Spinal cord (tissue), 10 donors: ENCODE data around the gene WSCD1. TPM values are rescaled to one million over a fixed set of nuclear protein-coding genes. Genes with fewer than 3 reads are reported as not detected.

Experiments used
- DNase-seq, 6 donors: peaks; one replicate each; pipeline versions ENCODE4 v3.0.0 to v3.0.0-alpha.2; 2013 to 2015; ENCODE audit warnings: low spot score in 6 of 6, low read depth in 4 of 6
- H3K27ac ChIP-seq: one replicate; pipeline ENCODE4 v1.5.1; 2013; ENCODE audit warnings: low read depth, low read length, control low read depth
- H3K27me3 ChIP-seq: one replicate; pipeline ENCODE4 v1.6.1; 2013; ENCODE audit warnings: low read length; ENCODE audit not compliant: control insufficient read depth, insufficient read depth
- H3K36me3 ChIP-seq: one replicate; pipeline ENCODE4 v1.6.1; 2013; ENCODE audit warnings: low read length; ENCODE audit not compliant: control insufficient read depth, insufficient read depth
- H3K4me1 ChIP-seq: one replicate; pipeline ENCODE4 v1.6.1; 2013; ENCODE audit warnings: low read length; ENCODE audit not compliant: control insufficient read depth, insufficient read depth
- H3K4me3 ChIP-seq: one replicate; pipeline ENCODE4 v1.5.1; 2013; ENCODE audit warnings: low read depth, low read length, control low read depth
- H3K9me3 ChIP-seq: one replicate; pipeline ENCODE4 v1.6.1; 2013; ENCODE audit warnings: low read length; ENCODE audit not compliant: control insufficient read depth, insufficient read depth
- WGBS: methylation state at CpG from one replicate; pipeline ENCODE4 v1.1.5; 2013; ENCODE audit warnings: missing lambda C conversion rate; ENCODE audit not compliant: insufficient coverage; 5-methylcytosine and 5-hydroxymethylcytosine counted together
- polyA plus RNA-seq, 2 donors: library from polyadenylated mRNA; unstranded; fragments of 120-200 nt; gene quantifications; one replicate each; pipeline ENCODE4 v1.2.1, GENCODE V29; 2013; ENCODE audit not compliant: insufficient read length in 2 of 2
- total RNA-seq, 2 donors: library from RNA; depleted of rRNA in 1 of 2; stranded (reverse); fragments of 120-200 nt in 1 of 2; fragments of >200 nt in 1 of 2; gene quantifications; one replicate each; pipeline versions ENCODE4 v1.2.3 to v1.2.4, GENCODE V29; 2013 to 2014
- donor health status: healthy.

Gene WSCD1
- total and polyA plus RNA-seq, 4 donors = 24.1 to 69.2 (median 46.0) TPM

GRCh38 chr17:6092182-6092902 lies 22.2 kb downstream of the WSCD1 start:
- Histone ChIP-seq H3K36me3 (peaks cover 77% of the 10 kb centered on the region), H3K9me3 (no peaks in the 10 kb centered on the region), H3K4me3 (no peak overlapping the region), H3K4me1 (peaks cover 39% of the 10 kb centered on the region), H3K27ac (no peak overlapping the region), H3K27me3 (no peaks in the 10 kb centered on the region)
- 82% methylated on average over 10 of the region's 14 CpGs for WGBS
- no peak for DNase-seq

- no peak overlapping the region for H3K27ac ChIP-seq
- peaks cover 78% of the 10 kb centered on the region for H3K36me3 ChIP-seq
- H3K4me3 ChIP-seq = no peak overlapping the region
- H3K4me1 ChIP-seq = peaks cover 33% of the 10 kb centered on the region
- whole genome bisulfite sequencing = 91% methylated on average over 11 of the region's 11 CpGs
- H3K9me3 ChIP-seq = no peaks in the 10 kb centered on the region
- H3K27me3 ChIP-seq = no peaks in the 10 kb centered on the region
- no peak for DNase-seq
These were observed 22.8 kb downstream of the WSCD1 start for GRCh38 chr17:6092903-6093468.

- 89% methylated on average over 1 of the region's 1 CpG for WGBS
- H3K9me3 ChIP-seq = no peaks in the 10 kb centered on the region
- H3K4me1 ChIP-seq = peaks cover 38% of the 10 kb centered on the region
- no peak for DNase-seq
- no peaks in the 10 kb centered on the region for H3K27me3 ChIP-seq
- H3K4me3 ChIP-seq = no peak overlapping the region
- peaks cover 85% of the 10 kb centered on the region for H3K36me3 ChIP-seq
- H3K27ac ChIP-seq = no peak overlapping the region
These were observed 24.3 kb downstream of the WSCD1 start for GRCh38 chr17:6094453-6094852.

GRCh38 chr17:6094926-6095325 lies 24.7 kb downstream of the WSCD1 start:
- Histone ChIP-seq H3K4me1 (peaks cover 38% of the 10 kb centered on the region), H3K27me3 (no peaks in the 10 kb centered on the region), H3K9me3 (no peaks in the 10 kb centered on the region), H3K4me3 (no peak overlapping the region), H3K36me3 (peaks cover 90% of the 10 kb centered on the region), H3K27ac (no peak overlapping the region)
- DNase-seq = no peak
- WGBS = 94% methylated on average over 3 of the region's 11 CpGs

DNA sequence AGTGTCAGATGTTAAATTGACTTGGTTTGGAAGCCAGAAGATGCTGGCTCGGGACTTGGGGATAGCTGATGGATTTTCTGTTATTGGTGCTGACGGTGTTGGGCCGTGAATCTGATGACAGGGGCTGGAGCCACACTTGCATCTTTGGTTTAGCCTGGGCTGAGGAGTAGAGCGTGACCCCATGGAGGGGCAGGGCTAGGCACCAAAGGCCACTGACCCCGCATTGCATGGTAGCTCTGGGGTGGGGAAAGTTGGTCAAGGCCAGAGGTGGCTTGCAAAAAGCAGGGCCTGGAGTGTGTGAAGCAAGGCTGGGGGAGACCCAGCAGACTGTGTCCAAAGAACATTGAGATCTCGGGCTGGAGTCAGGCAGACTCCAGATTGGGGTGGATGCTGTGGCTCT lies 25.3 kb downstream of the WSCD1 start:
- no peak for DNase-seq
- H3K4me1 ChIP-seq = peaks cover 39% of the 10 kb centered on the region
- no peaks in the 10 kb centered on the region for H3K27me3 ChIP-seq
- H3K27ac ChIP-seq = no peak overlapping the region
- WGBS = 90% methylated on average over 6 of the region's 6 CpGs
- peaks cover 88% of the 10 kb centered on the region for H3K36me3 ChIP-seq
- no peak overlapping the region for H3K4me3 ChIP-seq
- no peaks in the 10 kb centered on the region for H3K9me3 ChIP-seq

GRCh38 chr17:6096201-6097004 lies 26.2 kb downstream of the WSCD1 start:
- 76% methylated on average over 9 of the region's 13 CpGs for WGBS

GRCh38 chr17:6097005-6097279 lies 26.8 kb downstream of the WSCD1 start:
- Histone ChIP-seq H3K4me3 (no peak overlapping the region), H3K27ac (no peak overlapping the region), H3K9me3 (no peaks in the 10 kb centered on the region), H3K36me3 (peaks cover 75% of the 10 kb centered on the region), H3K4me1 (peaks cover 48% of the 10 kb centered on the region), H3K27me3 (no peaks in the 10 kb centered on the region)
- 78% methylated on average over 9 of the region's 10 CpGs for WGBS
- no peak for DNase-seq

More at GRCh38 chr17:6096201-6097004, 26.2 kb downstream of the WSCD1 start:
- H3K36me3 ChIP-seq = peaks cover 79% of the 10 kb centered on the region
- no peaks in the 10 kb centered on the region for H3K9me3 ChIP-seq
- no peak overlapping the region for H3K4me3 ChIP-seq
- H3K4me1 ChIP-seq = peaks cover 48% of the 10 kb centered on the region
- DNase-seq = no peak
- no peak overlapping the region for H3K27ac ChIP-seq
- H3K27me3 ChIP-seq = no peaks in the 10 kb centered on the region

GRCh38 chr17:6098050-6098822 lies 28.1 kb downstream of the WSCD1 start:
- DNase-seq = peak in 1 of 6 donors; percentile 47
- no peaks in the 10 kb centered on the region for H3K27me3 ChIP-seq
- no peak overlapping the region for H3K27ac ChIP-seq
- WGBS = 53% methylated on average over 6 of the region's 11 CpGs
- no peaks in the 10 kb centered on the region for H3K9me3 ChIP-seq
- H3K36me3 ChIP-seq = peaks cover 63% of the 10 kb centered on the region
- H3K4me1 ChIP-seq = peaks cover 43% of the 10 kb centered on the region
- H3K4me3 ChIP-seq = no peak overlapping the region

- no peak for DNase-seq
- no peaks in the 10 kb centered on the region for H3K27me3 ChIP-seq
- H3K36me3 ChIP-seq = peaks cover 57% of the 10 kb centered on the region
- H3K27ac ChIP-seq = no peak overlapping the region
- H3K9me3 ChIP-seq = no peaks in the 10 kb centered on the region
- H3K4me1 ChIP-seq = peaks cover 42% of the 10 kb centered on the region
- WGBS = 83% methylated on average over 1 of the region's 1 CpG
- no peak overlapping the region for H3K4me3 ChIP-seq
These were observed 28.6 kb downstream of the WSCD1 start for GRCh38 chr17:6098823-6099180.
